Muscle of arm (tissue), 12 donors: ENCODE measurements around the gene PDSS2. TPM values are rescaled to one million over a fixed set of nuclear protein-coding genes. Genes with fewer than 3 reads are reported as not detected.
"Not testable (repeated sequence)": the region's sequence is repeated elsewhere in the genome, so short reads cannot be mapped to it uniquely, and the experiment has no call there.

Source experiments
- DNase-seq: peaks from one replicate; pipeline ENCODE4 v3.0.0-alpha.2; 2013
- polyA plus RNA-seq, 12 donors: library from polyadenylated mRNA; unstranded; fragments of 120-200 nt; gene quantifications; one replicate each; pipeline ENCODE4 v1.2.1, GENCODE V29; 2013; ENCODE audit not compliant: insufficient read length in 12 of 12

The PDSS2 gene
- polyA plus RNA-seq, 12 donors: 7.6 to 10.9 (median 8.8) TPM; not detected in 1

- no peak for DNase-seq
Measured at GRCh38 chr6:107179004-107179403, 280.4 kb downstream of the PDSS2 start.

DNA sequence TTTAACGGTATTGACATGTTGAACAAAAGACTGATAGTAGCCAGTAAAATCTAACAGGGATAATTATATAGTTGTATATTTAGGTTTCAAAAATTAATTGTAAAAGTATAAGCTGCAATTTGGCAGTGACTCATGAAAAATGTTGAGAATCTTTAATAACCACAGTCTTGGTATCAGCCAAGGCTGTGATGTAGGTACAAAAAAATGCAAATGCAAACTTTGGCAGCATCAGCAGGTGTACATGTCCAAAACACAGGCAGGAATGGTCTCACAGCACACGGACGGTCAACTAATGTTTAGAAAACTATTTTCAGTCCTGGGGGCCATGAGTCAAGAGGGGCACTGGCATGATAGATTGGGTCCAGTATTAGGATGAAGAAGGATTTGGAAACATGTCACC lies 285.6 kb downstream of the PDSS2 start:
- DNase-seq: no peak

GRCh38 chr6:107171513-107171912 lies 287.9 kb downstream of the PDSS2 start:
- no peak for DNase-seq

DNA sequence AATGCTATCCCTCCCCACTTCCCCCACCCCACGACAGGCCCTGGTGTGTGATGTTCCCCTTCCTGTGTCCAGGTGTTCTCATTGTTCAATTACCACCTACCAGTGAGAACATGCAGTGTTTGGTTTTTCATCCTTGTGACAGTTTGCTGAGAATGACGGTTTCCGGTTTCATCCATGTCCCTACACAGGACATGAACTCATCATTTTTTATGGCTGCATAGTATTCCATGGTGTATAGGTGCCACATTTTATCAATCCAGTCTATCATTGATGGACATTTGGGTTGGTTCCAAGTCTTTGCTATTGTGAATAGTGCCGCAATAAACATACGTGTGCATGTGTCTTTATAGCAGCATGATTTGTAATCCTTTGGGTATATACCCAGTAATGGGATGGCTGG lies 295.1 kb downstream of the PDSS2 start:
- not testable (repeated sequence) for DNase-seq

DNA sequence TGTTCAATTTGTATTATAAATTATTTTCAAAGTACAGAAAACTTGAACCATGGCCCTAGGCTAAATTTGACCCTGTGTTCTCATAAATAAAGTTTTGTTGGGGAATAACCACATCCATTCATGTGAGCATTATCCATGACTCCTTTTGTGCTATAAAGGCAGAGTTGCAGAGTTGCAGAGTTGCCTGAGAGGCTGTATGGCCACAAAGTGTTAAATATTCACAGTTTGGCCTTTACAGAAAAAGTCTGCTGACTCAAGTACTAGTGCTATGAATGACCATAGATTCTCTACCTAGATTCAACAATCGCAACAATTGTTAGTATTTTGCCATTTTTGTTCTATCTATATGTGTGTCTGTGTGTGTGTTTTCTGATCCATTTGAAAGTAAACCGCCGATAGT lies 297.8 kb downstream of the PDSS2 start:
- DNase-seq: no peak

DNA sequence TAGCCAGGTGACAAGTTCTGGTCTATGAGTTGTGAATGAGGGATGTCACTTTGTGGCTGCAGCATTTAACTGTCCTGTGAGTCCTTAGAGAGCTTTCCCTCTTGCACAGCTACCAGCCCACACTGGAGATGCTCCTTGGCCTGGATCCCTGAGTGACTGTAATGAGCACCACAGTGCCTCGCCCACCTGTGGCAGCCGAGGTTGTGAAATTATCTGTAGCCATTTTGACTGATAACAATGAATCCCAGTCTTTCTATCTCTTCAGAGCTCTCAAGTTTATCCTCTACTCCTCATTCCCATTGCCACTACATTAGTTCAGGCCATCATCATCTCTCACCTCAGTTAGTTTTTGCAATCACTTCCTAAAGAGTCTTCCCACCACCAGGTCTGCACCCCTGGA lies 302.7 kb downstream of the PDSS2 start:
- DNase-seq: no peak

DNA sequence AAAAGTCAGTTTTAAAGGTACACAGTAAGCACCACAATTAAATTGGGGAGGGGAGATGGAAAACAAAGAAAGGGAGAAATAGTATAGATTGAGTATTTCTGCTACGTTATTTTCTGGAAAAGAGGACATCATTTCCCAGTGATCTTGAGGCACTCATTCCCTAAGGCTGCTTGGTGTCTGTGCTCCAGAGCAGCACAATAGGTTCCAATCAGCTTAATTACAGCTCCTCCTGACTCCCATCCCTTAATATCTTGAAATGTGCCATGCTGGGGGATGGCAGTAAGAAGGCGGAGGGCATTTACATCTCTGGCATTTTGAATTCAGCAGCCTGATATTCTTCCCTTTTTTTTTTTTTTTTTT lies 304.6 kb downstream of the PDSS2 start:
- no peak for DNase-seq

DNA sequence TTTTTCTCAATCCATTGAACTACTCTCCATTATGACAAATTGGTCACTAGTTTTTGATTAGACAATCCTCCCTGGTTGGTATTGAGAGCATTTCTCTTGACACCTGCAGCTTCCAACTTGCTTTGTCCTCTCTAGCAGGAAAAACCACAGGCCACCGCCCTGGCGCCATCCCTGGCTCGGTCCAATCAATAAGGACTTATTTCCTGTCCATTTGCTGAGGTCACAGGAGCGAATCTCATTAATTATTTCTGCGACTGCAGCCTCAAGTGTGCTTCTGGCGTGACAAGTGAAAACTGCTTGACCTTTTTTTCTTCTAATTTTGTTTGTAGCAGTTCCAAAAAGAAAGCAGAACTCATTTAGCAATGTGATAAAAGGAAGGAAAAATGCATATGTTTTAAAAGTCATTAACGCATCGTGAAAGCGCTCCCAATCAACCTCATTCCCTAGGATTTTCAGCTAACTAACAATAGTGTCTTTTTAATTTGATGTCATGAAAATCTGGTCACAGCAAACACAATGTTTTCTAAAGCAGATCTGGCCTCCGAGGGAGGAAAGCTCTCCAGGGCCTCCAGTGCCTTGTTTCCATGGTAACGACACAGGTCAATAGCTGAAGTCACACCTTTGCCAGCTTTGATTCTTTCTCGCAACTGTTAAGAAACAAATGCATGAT lies 305.1 kb downstream of the PDSS2 start:
- DNase-seq: no peak

- no peak for DNase-seq
Measured at GRCh38 chr6:107152638-107153430, 306.5 kb downstream of the PDSS2 start.

DNA sequence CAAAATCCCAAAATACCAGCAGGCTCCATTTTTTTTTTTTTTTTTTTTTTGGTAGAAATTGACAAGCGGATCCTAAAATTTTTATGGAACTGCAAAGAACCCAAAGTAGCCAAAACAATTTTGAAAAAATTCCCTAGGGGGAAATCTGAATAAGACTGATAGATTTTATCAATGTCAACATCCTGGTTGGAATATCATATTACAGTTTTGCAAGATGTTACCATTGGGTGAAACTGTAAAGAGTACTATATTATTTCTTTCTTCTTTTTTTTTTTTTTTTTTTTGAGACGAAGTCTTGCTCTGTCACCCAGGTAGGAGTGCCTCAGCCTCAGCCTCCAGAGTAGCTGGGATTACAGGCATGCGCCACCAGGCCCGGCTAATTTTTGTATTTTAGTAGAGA lies 314.7 kb downstream of the PDSS2 start:
- DNase-seq: no peak

GRCh38 chr6:107144014-107144413 lies 315.4 kb downstream of the PDSS2 start:
- DNase-seq: no peak

GRCh38 chr6:107140581-107140980 lies 318.8 kb downstream of the PDSS2 start:
- no peak for DNase-seq

GRCh38 chr6:107136324-107136723 lies 323.0 kb downstream of the PDSS2 start:
- not testable (repeated sequence) for DNase-seq

GRCh38 chr6:107135048-107135680 lies 324.2 kb downstream of the PDSS2 start:
- DNase-seq: not testable (repeated sequence)

DNA sequence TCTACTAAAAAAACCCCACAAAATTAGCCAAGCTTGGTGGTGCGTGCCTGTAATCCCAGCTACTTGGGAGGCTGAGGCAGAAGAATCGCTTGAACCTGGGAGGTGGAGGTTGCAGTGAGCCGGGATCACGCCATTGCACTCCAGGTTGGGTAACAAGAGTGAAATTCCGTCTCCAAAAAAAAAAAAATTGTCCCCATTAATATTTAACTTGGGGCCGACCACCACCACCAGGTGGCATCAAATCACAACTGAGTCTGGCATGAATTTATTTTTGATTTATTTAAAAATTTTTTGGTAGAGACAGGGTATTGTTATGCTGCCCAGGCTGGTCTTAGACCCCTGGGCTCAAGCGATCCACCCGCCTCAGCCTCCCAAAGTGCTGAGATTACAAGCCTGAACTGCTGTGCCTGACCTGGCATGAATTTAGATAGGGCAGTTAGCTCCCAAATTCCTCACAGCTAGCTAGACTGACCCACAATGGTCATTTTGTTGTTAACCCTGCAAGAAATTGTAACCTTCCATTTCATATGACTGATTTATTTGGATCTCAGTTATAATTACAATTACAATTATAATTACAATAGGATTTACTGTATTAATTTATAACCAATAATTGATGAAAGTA lies 326.9 kb downstream of the PDSS2 start:
- no peak for DNase-seq

DNA sequence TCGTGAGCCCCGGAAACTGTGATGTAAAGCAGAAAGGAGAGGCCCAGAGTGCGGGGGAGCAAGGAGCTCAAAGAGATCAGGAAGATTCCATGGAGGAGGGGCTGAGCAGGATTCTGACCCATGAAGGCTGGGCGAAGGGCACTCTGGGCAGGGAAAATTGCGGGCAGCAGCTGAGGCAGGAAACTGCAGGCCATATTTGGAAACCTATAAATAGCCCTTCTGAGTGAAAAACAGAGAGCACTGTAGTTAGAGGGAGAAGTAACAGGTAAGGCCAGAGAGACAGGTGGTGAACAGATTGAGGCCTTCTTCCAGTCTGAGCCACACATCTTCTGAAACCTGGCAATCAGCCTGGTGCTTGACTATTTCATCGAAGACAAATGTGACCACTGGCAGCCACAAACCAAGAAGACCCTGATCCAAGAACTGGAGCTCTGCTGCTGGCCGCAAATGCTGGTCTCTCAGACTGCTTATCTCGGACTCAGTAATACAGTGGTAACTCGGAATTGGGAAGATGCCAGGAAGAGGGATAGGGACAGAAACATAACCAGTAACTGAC lies 329.9 kb downstream of the PDSS2 start:
- no peak for DNase-seq

DNA sequence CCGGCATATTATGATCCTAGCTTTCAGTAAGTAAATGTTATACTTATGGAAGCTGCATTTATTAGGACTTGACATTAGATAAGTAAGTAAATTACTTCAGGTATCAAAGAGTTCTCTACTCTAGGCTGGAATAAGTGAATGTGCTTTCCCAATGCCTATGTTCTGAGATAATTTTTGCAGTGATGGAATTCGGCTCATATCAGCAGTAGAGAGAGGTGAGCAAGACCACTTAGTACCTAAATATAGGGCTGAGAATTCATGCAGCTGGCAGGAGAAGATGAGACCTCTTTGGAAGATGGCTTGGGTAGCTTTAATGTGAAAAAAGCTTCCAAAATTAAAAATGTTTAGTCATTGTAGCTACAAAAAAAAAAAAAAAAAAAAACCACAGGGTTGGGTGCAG lies 330.8 kb downstream of the PDSS2 start:
- no peak for DNase-seq

DNA sequence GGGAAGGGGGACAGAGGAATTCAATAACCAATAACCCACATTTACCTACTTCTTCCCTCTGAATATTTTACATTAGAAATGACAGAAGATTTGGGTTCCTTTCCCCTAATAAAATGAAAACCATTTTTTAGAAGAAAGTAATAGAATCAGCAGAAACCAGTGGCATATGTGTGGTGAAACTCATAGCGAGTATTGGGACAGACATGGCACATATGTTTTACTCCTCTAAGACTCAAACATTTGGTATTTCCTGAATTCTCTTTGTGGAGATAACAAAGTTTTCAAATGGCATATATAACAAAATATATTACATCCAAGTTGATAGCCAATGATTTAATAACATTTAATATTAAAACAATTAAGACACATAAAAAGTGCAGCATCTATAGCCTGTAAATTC lies 331.2 kb downstream of the PDSS2 start:
- DNase-seq: no peak

DNA sequence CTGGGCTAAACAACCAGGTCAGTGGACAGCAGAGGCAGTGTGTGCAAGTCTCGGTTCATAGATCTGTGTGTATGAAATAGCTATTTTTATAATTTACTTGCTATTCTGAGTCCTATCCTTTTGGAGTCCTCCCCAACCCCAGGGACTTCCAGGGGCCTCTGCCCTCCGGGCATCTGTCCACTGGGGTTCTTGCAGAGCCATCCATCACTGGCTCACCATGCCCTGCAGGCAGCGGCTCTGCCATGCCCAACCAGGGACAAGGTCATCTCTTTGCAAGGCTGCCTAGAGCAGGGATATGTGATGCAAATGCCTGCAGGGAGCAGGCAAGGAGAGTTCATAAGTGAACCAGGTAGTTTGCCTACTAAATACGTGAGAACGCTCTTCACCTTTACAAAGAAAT lies 333.6 kb downstream of the PDSS2 start:
- DNase-seq: no peak

DNA sequence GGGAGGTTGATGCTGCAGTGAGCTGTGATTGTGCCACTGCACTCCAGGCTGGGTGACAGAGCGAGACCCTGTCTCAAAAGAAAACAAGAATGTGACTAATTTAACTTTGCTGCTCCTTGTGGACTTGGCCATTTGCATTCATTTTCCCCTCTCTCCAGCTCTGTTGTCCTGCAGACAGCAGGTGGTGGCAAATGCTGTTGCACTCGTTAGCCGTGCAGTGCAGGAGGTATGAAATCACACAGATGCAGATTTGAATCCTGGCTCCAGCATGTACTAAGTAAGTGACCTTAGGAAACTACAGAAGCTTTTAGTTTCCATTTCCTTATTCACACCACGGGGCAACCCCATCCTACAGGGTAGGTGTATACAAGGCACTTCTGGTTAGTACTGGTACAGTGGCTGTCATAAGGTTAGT lies 334.4 kb downstream of the PDSS2 start:
- DNase-seq: no peak

- no peak for DNase-seq
Measured at GRCh38 chr6:107123501-107123900, 335.9 kb downstream of the PDSS2 start.

DNA sequence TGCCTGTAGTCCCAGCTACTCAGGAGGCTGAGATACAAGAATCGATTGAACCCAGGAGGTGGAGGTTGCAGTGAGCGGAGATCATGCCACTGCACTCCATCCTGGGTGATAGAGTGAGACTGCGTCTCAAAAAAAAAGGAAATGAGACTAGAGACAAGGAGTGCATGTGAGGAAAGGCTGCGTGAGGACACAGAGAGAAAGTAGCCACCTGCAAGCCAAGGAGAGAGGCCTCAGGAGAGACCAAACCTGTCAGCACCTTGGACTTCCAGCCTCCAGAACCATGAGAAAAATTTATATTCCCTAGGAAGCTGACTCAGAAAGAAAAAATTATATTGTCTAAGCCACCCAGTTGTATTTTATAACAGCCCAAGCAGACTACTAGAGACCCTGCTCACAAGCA lies 336.6 kb downstream of the PDSS2 start:
- DNase-seq: no peak
